Bronchial epithelial cell (primary cell): ENCODE measurements around the gene NCAPD2. TPM values are rescaled to one million over a fixed set of nuclear protein-coding genes. Genes with fewer than 3 reads are reported as not detected.

Experiments used
- DNase-seq: peaks from one replicate; pipeline ENCODE4 v3.0.0-alpha.2; 2010; ENCODE audit warnings: low read depth
- FAIRE-seq: peaks from 2 replicates; lab custom pipeline; 2011; peaks lifted over from hg19 to GRCh38; lab: Jason Lieb, UNC
- H3K27me3 ChIP-seq: 2 replicates; pipeline ENCODE4 v1.5.1; 2011; ENCODE audit warnings: low read length; ENCODE audit not compliant: control insufficient read depth, insufficient read depth
- H3K36me3 ChIP-seq: 2 replicates; pipeline ENCODE4 v1.5.1; 2011; ENCODE audit warnings: low read length; ENCODE audit not compliant: control insufficient read depth, insufficient read depth
- H3K4me3 ChIP-seq: 2 replicates; pipeline ENCODE4 v1.5.1; 2011; ENCODE audit warnings: mild to moderate bottlenecking, low read depth, low read length, control low read depth
- total RNA-seq: library from RNA; depleted of rRNA; stranded (reverse); fragments of >200 nt; gene quantifications from 2 replicates; pipeline ENCODE4 v1.2.1, GENCODE V29; 2014
- TF ChIP-seq, protein P1 (sequence below): IDR thresholded peaks from 2 replicates; pipeline ENCODE4 v1.5.1; 2011; ENCODE audit warnings: mild to moderate bottlenecking, moderate library complexity, low read length, control low read depth, inconsistent platforms; ENCODE audit not compliant: insufficient read depth, severe bottlenecking

NCAPD2 gene
- total RNA-seq, 1 donor from 2014 or later = 17.9 TPM

GRCh38 chr12:6459004-6459337, 34.9 kb upstream of the NCAPD2 start:
- FAIRE-seq (no peak), DNase-seq (no peak)
- H3K36me3 ChIP-seq = peaks cover 24% of the 10 kb centered on the region
- TF ChIP-seq, protein P1, sequence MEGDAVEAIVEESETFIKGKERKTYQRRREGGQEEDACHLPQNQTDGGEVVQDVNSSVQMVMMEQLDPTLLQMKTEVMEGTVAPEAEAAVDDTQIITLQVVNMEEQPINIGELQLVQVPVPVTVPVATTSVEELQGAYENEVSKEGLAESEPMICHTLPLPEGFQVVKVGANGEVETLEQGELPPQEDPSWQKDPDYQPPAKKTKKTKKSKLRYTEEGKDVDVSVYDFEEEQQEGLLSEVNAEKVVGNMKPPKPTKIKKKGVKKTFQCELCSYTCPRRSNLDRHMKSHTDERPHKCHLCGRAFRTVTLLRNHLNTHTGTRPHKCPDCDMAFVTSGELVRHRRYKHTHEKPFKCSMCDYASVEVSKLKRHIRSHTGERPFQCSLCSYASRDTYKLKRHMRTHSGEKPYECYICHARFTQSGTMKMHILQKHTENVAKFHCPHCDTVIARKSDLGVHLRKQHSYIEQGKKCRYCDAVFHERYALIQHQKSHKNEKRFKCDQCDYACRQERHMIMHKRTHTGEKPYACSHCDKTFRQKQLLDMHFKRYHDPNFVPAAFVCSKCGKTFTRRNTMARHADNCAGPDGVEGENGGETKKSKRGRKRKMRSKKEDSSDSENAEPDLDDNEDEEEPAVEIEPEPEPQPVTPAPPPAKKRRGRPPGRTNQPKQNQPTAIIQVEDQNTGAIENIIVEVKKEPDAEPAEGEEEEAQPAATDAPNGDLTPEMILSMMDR = no peak
- no peak overlapping the region for H3K4me3 ChIP-seq
- H3K27me3 ChIP-seq = no peaks in the 10 kb centered on the region

- Histone ChIP-seq H3K4me3 (no peak overlapping the region), H3K36me3 (peaks cover 27% of the 10 kb centered on the region), H3K27me3 (no peaks in the 10 kb centered on the region)
- no peak for FAIRE-seq
- no peak for DNase-seq
- TF ChIP-seq, protein P1 = no peak
Measured at GRCh38 chr12:6460751-6461371, 33.0 kb upstream of the NCAPD2 start.

- FAIRE-seq = no peak
- TF ChIP-seq, protein P1 = no peak
Measured at GRCh38 chr12:6461401-6462233, 32.3 kb upstream of the NCAPD2 start.

GRCh38 chr12:6462234-6462995, 31.5 kb upstream of the NCAPD2 start:
- Histone ChIP-seq H3K27me3 (no peaks in the 10 kb centered on the region), H3K4me3 (no peak overlapping the region), H3K36me3 (peaks cover 23% of the 10 kb centered on the region)
- DNase-seq (no peak), FAIRE-seq (no peak)
- TF ChIP-seq, protein P1 = no peak

More at GRCh38 chr12:6461401-6462233, 32.3 kb upstream of the NCAPD2 start:
- H3K27me3 ChIP-seq = no peaks in the 10 kb centered on the region
- no peak overlapping the region for H3K4me3 ChIP-seq
- DNase-seq = peak; percentile 63
- peaks cover 27% of the 10 kb centered on the region for H3K36me3 ChIP-seq

DNA sequence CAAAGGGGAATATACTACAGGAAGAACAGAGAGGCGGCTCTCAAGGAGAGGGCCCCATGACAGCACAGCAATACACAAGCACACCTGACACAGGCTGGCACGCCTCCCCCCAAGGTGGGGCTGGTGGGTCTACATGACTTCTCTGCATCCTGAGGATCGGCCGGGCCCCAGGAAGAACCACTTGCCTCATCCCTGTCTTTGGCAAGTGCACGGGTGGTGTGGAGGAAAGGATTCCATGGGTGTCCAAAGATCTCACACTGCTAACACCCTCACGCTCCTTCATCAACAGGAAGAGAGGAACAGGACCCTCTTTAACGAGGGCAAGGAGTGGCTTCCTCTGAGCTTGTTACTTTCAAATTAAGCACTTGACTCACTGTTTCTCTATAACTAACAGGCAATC, 30.7 kb upstream of the NCAPD2 start:
- TF ChIP-seq, protein P1 = no peak
- Histone ChIP-seq H3K4me3 (no peak overlapping the region), H3K36me3 (peaks cover 19% of the 10 kb centered on the region), H3K27me3 (no peaks in the 10 kb centered on the region)
- no peak for DNase-seq
- no peak for FAIRE-seq
